ENCODE results near the gene HES7.

- peak; percentile 58 for TF ChIP-seq POLR2A (IDR thresholded peaks at IDR 0.05; ENCODE audit: low read length)
- TF ChIP-seq GATA1 (IDR thresholded peaks at IDR 0.05; ENCODE audit: low read depth, low read length): no peak
These were observed 38.5 kb upstream of the HES7 start, which contains the start of gene VAMP2 for GRCh38 chr17:8162233-8162996.
